ENCODE results near the gene EME2.

DNA sequence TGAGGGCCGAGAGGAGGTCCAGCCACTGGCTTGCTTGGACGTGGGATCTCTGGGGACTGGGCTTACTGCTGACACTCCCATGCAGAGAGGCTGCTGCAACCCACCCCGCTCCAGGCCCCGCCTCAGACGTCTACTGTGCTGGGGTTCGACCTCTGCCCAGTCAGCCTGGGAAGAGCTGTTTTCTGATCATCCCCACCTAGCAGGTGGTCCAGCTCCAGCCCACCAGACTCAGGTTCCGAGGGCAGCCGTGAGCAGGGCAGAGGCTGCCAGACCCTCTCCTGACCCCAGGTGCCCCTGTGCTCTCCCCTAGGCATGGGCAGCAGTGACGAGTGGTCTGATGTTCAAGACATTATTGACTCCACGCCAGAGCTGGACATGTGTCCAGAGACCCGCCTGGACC lies 24.7 kb upstream of the EME2 start:
- TF ChIP-seq, protein P1, sequence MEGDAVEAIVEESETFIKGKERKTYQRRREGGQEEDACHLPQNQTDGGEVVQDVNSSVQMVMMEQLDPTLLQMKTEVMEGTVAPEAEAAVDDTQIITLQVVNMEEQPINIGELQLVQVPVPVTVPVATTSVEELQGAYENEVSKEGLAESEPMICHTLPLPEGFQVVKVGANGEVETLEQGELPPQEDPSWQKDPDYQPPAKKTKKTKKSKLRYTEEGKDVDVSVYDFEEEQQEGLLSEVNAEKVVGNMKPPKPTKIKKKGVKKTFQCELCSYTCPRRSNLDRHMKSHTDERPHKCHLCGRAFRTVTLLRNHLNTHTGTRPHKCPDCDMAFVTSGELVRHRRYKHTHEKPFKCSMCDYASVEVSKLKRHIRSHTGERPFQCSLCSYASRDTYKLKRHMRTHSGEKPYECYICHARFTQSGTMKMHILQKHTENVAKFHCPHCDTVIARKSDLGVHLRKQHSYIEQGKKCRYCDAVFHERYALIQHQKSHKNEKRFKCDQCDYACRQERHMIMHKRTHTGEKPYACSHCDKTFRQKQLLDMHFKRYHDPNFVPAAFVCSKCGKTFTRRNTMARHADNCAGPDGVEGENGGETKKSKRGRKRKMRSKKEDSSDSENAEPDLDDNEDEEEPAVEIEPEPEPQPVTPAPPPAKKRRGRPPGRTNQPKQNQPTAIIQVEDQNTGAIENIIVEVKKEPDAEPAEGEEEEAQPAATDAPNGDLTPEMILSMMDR (IDR thresholded peaks at IDR 0.05): no peak
- no peak for TF ChIP-seq POLR2A (IDR thresholded peaks at IDR 0.05)
